GM12864 (cell line): ENCODE measurements around the gene ZIC5.

ENCODE experiments used
- DNase-seq: peaks from one replicate; pipeline ENCODE4 v3.0.0-alpha.2; 2011; ENCODE audit warnings: low read depth
- H3K4me3 ChIP-seq: 2 replicates; pipeline ENCODE4 v1.5.1; 2011; ENCODE audit warnings: mild to moderate bottlenecking, low read depth, low read length, control low read depth
- CTCF ChIP-seq: IDR thresholded peaks from 2 replicates; pipeline ENCODE4 v1.5.1; 2011; ENCODE audit warnings: low read depth, mild to moderate bottlenecking, moderate library complexity, low read length, control low read depth, inconsistent platforms; ENCODE audit errors: missing control alignments

ZIC5 gene

DNA sequence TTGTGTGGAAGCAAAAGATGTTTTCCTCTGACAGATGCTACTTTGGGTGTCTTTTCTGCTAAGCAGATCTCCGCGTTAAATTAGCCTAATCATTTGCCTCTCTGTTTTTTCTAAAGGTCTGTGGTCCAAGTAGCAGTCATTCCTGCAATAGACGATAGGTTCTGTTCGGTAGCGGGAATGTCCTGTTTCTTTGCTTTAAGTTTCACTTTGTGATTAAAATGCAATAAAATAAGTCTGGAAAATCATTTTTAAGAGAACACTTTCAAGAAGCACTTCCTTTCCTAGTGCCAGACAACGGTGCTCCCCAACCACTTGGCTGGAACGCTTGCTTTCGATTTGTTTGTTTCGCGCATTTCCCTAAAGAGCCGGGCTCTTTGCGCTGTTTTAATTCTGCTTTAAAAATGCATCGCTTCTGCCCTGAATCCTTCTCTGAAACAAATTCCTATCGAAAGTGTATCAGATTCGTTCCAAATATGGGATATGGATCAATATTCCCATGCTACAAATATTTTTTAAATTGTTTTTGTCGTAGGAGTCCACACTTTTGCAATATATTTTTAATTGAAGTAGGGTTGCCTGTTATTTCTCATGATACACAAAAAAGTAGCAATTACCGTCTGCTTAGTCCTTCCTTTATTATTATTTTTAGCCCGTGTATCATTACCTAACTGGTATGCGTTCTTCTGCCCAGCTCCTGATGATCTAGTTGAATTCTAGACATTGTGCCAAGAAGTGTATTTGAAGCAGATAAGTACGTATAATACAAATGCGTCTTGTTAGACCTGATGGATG, 24.2 kb upstream of the ZIC5 start:
- TF ChIP-seq CTCF = no peak
- DNase-seq = no peak
- H3K4me3 ChIP-seq = no peak overlapping the region

DNA sequence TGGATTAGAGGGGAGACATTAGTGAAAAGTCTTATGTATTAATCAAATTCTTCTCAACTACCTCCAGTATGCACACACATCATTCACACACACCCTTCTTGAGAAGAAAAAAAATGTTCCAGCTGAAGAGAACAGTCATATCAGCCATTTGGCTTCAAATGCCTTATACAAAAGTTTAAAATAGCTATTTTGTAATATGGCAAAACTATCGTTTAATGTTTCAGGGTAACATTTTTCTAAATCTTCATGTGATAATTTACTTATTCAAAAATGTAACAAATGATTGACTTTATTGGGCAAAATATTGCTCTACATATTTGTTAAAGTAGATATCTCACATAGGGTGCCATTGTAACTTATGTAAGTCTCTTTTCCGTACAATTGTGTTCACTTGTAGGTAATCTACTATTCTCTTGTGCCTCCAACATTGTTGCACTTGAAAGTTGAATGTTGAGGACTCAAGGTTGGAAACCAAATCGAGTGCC, 23.6 kb upstream of the ZIC5 start:
- no peak overlapping the region for H3K4me3 ChIP-seq
- DNase-seq = no peak
- TF ChIP-seq CTCF = no peak

GRCh38 chr13:99994638-99995020, 23.1 kb upstream of the ZIC5 start:
- H3K4me3 ChIP-seq = no peak overlapping the region
- no peak for DNase-seq
- TF ChIP-seq CTCF = no peak

- H3K4me3 ChIP-seq = no peak overlapping the region
- DNase-seq = no peak
These were observed 22.4 kb upstream of the ZIC5 start for GRCh38 chr13:99993660-99994637.

DNA sequence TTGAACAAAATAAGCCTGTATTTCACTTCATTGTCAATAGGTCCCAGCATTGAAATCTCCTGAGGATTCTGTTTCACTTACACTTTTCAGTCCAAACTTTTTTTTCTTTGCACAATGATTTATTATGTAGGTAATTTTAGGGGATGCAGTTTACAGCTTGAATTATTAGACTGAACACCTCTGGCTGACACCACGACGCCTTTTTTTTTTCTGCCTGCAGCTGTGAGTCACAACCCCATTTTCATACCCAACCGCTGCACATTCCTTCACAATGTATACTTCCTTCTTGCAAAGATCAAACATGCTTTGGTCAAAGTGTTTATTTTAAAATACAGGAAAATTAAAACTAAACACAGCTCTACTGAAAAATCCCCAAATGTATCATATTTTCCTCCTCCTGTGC, 21.4 kb upstream of the ZIC5 start:
- no peak for TF ChIP-seq CTCF
- DNase-seq = no peak
- H3K4me3 ChIP-seq = no peak overlapping the region

More at GRCh38 chr13:99993660-99994637, 22.4 kb upstream of the ZIC5 start:
- TF ChIP-seq CTCF = no peak

GRCh38 chr13:99991828-99992775, 20.5 kb upstream of the ZIC5 start:
- DNase-seq = no peak
- no peak for TF ChIP-seq CTCF
- H3K4me3 ChIP-seq = no peak overlapping the region
